ENCODE results near the gene SPACA9.

Gene SPACA9

GRCh38 chr9:132864277-132864676, 14.4 kb upstream of the SPACA9 start:
- no peak for DNase-seq

DNA sequence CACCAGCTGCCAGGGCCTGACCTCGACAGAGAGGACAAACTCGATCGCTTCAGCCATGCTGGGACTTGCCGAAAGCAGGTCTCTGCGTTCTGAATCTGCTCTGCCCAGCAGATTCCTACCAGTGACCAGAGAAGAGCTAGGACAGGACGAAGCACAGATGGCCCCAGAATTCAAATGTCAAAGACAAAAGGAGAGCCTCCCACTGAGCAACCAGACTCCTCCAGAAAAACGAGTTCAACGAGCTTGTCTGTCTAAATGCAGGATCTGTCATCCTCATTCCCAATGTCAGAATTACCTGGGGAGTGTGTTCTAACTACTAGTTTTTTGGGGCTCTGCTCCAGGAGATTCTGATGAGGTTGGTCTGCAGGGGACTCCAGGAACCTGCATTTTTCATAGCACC, 14.0 kb upstream of the SPACA9 start:
- DNase-seq: no peak

- DNase-seq: no peak
These were observed 11.8 kb upstream of the SPACA9 start for GRCh38 chr9:132866898-132867297.

DNA sequence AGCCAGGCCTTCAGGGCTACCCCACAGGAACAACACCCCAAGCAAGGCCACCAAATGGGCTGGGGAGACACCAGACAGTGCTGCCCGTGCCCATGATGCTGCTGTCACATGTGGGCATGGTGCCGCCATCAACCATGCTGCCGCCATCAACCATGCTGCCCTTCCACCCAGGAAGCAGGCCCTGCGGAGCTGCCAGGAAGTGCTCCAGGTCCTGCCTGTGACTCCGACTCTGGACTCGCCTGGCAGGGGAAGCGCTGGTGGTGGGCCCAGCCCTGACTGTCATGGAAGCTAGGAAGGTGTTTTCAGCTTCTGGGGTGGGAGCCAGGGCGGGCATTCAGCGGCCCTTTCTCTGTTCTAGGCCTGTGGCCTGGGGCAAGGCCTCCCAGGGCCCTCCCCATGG, 9.4 kb upstream of the SPACA9 start:
- no peak for DNase-seq

GRCh38 chr9:132873403-132873802, 5.3 kb upstream of the SPACA9 start:
- no peak for DNase-seq

- no peak for DNase-seq
These were observed 3.5 kb upstream of the SPACA9 start for GRCh38 chr9:132875159-132875558.

- no peak for DNase-seq
These were observed 1.8 kb upstream of the SPACA9 start for GRCh38 chr9:132876849-132877248.

- DNase-seq: no peak
These were observed 1.3 kb upstream of the SPACA9 start for GRCh38 chr9:132877458-132877823.

- peak; percentile 27 for DNase-seq
These were observed 639 bp upstream of the SPACA9 start, which contains the start of gene AK8 for GRCh38 chr9:132877824-132878694. AK8 (minus strand) TSS chr9:132878284; CDS start chr9:132878255, 29 bp downstream.

GRCh38 chr9:132879457-132880323, 992 bp downstream of the SPACA9 start:
- DNase-seq: no peak

GRCh38 chr9:132880324-132880661, 1.6 kb downstream of the SPACA9 start:
- DNase-seq: no peak

DNA sequence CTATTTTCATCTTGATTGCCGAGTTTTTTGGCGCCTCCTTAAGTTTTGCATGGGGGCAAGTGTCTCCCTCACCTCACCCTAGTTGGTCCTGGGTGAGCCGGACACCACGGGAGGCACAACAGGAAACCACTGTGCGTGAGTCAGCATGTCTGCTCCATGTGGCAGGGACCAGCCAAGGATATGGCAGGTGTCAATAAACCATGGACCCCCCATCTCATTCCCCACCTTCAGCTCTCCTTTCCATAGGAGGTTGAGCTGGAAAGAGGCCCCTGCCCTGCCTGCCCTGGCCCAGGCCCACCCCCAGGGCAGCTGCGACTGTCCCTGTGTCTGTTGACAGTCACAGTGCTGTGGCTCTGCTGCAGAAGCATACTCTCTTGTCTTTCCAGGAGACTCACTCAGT, 3.1 kb downstream of the SPACA9 start:
- no peak for DNase-seq

DNA sequence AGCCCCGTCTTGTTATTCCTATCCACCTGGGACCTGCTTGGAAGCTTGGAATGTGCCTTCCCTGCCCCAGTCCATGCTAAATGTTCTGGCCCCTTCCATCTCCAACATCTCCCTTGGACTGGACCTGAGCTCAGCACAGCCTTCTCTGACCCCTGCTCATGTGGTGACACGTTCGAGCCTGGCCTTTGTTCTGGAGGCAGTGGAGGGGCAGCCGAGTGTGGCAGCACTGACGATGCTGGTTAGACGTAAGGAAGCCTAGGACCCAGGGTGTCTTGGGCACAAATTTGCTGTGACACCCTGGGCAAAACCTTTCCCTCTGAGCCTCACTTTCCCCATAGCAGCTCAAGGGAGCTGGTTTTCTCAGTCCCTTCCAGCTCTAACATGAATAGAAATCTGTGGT, 3.9 kb downstream of the SPACA9 start:
- DNase-seq: no peak

DNA sequence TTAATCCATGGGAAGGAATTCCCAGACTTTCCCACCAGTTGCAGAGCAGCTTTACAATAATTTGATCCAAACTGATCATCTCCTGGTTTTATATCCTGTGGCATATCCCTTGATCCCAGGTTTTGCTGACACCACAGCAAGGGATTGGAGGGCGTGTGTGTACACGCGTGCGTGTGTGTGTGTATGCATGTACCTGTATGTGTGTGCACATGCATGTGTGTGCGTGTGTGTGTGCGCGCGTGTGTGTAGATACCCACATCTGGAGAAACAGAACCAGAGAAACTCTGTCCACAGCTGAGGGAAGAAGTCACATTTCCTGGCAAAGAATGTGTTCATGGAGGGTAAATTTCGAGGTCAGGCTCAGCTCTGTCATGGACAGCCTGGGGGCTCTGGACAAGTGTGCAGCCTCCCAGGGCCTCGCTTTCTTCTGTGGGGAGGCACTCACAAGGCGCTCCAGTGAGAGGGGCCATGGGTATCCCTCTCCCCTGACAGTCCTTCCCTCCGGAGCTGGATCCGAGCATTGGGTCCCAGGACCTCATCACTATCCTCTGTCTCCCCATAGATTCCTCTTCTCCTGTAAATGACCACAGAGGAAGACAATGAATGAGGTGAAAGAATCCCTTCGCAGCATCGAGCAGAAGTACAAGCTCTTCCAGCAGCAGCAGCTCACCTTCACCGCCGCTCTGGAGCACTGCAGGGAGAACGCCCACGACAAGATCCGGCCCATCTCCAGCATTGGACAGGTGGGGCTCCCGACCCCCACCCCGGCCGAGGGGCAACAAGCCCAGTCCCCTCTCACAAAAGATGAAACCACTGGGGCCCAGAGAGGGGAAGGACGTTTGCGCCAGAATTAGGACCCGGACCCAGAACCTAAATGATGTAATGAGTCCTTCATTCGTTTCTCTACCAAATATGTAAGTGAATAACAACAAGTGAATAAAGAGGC, 4.9 kb downstream of the SPACA9 start:
- no peak for DNase-seq

DNA sequence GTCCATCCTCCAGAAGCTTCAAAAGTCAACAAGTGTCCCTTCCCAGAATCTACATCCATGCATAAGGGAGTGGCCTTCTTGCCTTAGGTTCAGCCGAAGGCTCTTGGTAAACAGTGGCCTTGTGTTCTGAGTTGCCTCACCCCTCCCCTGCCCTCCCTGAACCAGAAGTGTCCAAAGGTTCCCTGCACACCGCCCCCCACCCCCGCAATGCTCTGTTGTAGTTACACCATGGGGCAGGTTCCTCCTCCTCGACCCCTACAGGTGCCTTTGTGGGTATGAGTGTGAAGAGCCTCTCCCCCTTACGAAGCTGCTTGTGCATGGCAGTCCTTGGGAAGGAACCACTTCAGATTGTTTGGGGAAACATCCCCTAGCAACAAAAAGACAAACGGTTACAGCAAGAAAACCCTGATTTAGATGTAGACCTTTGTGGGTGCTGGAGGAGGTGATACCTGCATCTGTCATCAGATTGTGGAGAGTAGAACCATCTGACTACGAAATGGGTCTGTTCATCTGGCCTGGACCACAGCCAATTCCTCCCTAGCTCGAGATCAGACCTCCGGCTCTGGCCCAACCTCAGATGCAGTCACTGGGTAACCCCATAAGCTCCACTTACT, 7.1 kb downstream of the SPACA9 start:
- no peak for DNase-seq

DNA sequence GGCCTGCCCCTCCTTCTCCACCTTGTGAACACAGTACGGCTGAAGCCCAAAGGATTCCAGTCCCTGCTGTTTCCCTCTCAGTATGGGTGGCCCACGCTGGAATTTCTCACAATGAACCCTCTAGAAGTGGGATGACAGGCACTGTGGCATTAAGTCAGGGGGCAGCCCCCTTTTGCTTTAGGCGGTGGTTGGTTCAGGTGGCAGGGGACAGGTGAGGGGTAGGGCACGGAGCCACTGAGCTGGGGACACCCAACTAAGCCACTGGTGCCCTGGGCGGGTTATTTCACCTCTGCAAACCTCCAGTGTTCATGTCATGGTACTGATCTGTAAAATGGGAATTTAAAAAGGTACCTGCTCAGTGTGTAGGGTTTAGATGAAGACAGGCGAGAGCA, 7.6 kb downstream of the SPACA9 start:
- DNase-seq: no peak

GRCh38 chr9:132887181-132888120, 8.8 kb downstream of the SPACA9 start:
- DNase-seq: no peak

- DNase-seq: no peak
These were observed 9.5 kb downstream of the SPACA9 start for GRCh38 chr9:132888151-132888550.

GRCh38 chr9:132892400-132892799, 13.7 kb downstream of the SPACA9 start:
- no peak for DNase-seq

GRCh38 chr9:132894346-132894745, 15.6 kb downstream of the SPACA9 start:
- DNase-seq: peak; percentile 34

Data from DMS153 (cell line).